DMS53 treated with DMSO at 0.1 percent for 48 hours (cell line): ENCODE data around the gene CARNS1.

Experiments
- DNase-seq: peaks from one replicate; lab custom pipeline; 2025; ENCODE audit not compliant: unreplicated experiment; lab: John Stamatoyannopoulos, UW

Gene CARNS1

GRCh38 chr11:67408437-67409200, 6.9 kb upstream of the CARNS1 start:
- no peak for DNase-seq

GRCh38 chr11:67409261-67409666, 6.2 kb upstream of the CARNS1 start:
- DNase-seq, result no peak

GRCh38 chr11:67409781-67410368, 5.6 kb upstream of the CARNS1 start:
- DNase-seq, result peak; percentile 19

GRCh38 chr11:67410369-67410831, 5.1 kb upstream of the CARNS1 start:
- DNase-seq, result no peak

- DNase-seq, result no peak
These were observed 4.3 kb upstream of the CARNS1 start for GRCh38 chr11:67410984-67411784.

GRCh38 chr11:67411785-67412152, 3.7 kb upstream of the CARNS1 start:
- no peak for DNase-seq

GRCh38 chr11:67412495-67413179, 2.8 kb upstream of the CARNS1 start:
- no peak for DNase-seq

GRCh38 chr11:67413266-67413849, 2.1 kb upstream of the CARNS1 start:
- no peak for DNase-seq

- DNase-seq, result peak; percentile 31
These were observed 1.2 kb downstream of the CARNS1 start for GRCh38 chr11:67416416-67417335.

GRCh38 chr11:67417425-67417824, 1.9 kb downstream of the CARNS1 start:
- DNase-seq, result no peak

- DNase-seq, result no peak
These were observed 3.2 kb downstream of the CARNS1 start for GRCh38 chr11:67418476-67419281.

- DNase-seq, result no peak
These were observed 4.0 kb downstream of the CARNS1 start for GRCh38 chr11:67419325-67420049.

- DNase-seq, result no peak
These were observed 4.7 kb downstream of the CARNS1 start for GRCh38 chr11:67420147-67420645.

- DNase-seq, result peak; percentile 85
These were observed 5.4 kb downstream of the CARNS1 start for GRCh38 chr11:67420646-67421429.

- no peak for DNase-seq
These were observed 6.1 kb downstream of the CARNS1 start for GRCh38 chr11:67421430-67422031.

- DNase-seq, result no peak
These were observed 7.4 kb downstream of the CARNS1 start for GRCh38 chr11:67422891-67423290.

- DNase-seq, result no peak
These were observed 8.0 kb downstream of the CARNS1 start for GRCh38 chr11:67423466-67423865.
